ENCODE results near the gene GOSR1.

- TF ChIP-seq CTCF (IDR thresholded peaks at IDR 0.05), result no peak
- TF ChIP-seq POLR2AphosphoS5 (IDR thresholded peaks at IDR 0.05; ENCODE audit: insufficient read depth in 1 of 2, low read depth in 1 of 2), result no peak
- no peak for TF ChIP-seq POLR2A (IDR thresholded peaks at IDR 0.05)
These were observed 93.0 kb downstream of the GOSR1 start for GRCh38 chr17:30570191-30570590.

Measured in vagina (tissue), 2 donors.